Uterus (tissue), 2 donors: ENCODE measurements around the gene NUPR1.

Experiments
- POLR2A ChIP-seq, 2 donors: fragments of 450-650 bp; IDR thresholded peaks; one replicate each; pipeline ENCODE4 v1.6.1; 2016; ENCODE audit warnings: antibody characterized with exemption in 2 of 2, mild to moderate bottlenecking in 1 of 2, moderate library complexity in 1 of 2
- TF ChIP-seq, protein P1 (sequence below), 4 experiments: fragments of 200-600 bp in 2 of 4; fragments of 450-650 bp in 2 of 4; sonication (generic) in 2 of 4; IDR thresholded peaks; one replicate each; pipeline ENCODE4 v1.5.1; 2016 to 2019; ENCODE audit warnings: antibody characterized with exemption in 4 of 4, mild to moderate bottlenecking in 2 of 4, moderate library complexity in 1 of 4

DNA sequence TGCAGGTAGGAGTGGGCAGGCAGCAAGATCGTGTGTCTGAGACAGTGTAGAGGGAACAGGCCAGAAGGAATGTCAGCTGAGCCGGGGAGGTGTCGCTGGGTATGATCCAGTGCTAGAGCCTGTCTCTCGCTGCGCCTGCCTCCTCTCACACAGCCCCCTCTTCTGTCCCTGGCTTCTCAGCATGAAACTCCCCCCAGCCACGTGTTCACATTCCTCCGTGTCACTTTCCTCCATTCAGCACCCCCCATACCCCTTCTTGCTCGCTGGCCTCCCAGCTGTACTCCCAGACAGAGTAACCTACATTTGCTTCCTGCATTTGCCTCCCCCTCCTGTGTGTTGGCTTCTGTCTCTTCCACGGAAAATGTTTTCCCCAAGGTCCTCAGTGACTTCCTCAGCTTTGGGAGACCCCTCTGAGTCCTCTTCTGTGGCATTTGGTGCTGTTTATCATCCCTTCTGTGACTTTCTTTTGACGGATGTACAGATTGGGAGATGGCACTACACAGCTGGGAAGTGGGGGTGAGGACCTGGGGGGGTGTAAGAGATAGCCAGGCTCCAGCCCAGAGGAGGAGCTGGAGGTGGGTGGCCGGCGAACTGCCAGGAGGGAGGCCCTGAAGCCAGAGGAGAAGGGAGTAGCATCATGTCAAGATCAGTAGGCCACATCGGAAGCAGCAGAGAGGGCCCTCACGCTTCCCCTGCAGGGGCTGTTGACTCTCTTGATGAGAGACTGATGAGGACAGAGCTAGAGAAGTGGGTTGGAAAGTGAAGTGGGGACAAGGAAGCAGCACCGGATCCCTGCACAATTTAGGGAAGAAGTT lies 34.1 kb upstream of the NUPR1 start:
- TF ChIP-seq, protein P1, sequence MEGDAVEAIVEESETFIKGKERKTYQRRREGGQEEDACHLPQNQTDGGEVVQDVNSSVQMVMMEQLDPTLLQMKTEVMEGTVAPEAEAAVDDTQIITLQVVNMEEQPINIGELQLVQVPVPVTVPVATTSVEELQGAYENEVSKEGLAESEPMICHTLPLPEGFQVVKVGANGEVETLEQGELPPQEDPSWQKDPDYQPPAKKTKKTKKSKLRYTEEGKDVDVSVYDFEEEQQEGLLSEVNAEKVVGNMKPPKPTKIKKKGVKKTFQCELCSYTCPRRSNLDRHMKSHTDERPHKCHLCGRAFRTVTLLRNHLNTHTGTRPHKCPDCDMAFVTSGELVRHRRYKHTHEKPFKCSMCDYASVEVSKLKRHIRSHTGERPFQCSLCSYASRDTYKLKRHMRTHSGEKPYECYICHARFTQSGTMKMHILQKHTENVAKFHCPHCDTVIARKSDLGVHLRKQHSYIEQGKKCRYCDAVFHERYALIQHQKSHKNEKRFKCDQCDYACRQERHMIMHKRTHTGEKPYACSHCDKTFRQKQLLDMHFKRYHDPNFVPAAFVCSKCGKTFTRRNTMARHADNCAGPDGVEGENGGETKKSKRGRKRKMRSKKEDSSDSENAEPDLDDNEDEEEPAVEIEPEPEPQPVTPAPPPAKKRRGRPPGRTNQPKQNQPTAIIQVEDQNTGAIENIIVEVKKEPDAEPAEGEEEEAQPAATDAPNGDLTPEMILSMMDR (IDR thresholded peaks at IDR 0.05) = no peak
- no peak for TF ChIP-seq POLR2A (IDR thresholded peaks at IDR 0.05)
